ENCODE data around the gene PAX2. TPM values are rescaled to one million over a fixed set of nuclear protein-coding genes. Genes with fewer than 3 reads are reported as not detected.

Gene PAX2
- total RNA-seq, 1 donor from 2014 or later, result 17.4 TPM

DNA sequence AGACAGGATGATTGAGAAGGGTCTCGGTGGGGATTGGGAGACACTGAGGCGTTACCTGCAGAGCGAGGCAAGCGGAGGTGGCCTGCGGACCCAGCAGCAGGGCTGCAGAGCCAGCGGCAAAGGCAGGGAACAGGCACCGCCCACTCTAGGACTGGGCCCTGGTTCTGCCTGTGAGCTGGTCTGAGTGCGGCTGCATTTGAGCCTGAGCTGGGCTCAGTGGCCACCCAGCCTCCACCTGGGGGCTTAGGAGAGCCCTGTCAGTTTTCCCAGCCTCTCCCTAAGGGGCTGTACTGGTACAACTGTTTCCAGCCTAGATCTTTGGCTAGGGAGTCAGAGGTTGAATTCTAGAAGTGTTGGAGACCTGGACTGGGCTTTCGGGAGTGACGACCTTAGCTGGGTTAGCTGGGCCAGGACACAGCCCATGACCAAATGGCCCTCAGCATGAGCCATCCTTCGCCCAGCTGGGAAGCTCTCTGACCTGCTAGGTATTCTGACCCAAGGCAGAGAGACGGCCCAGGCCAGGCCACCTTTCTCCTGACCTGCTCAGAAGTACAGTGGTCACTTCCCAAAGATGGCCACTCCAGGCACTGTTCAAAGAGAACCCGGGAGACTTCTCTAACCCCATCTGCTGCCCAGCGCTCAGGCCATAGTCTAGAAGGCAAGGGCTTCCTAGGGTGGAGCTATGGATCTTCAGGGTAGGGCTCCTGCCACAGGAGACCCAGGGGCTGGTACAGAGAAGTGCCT, 64.9 kb downstream of the PAX2 start:
- Mint-ChIP-seq H3K4me3 (ENCODE audit: unreplicated experiment) (no peak overlapping the region), H3K27ac (ENCODE audit: unreplicated experiment) (no peak overlapping the region), H3K9me3 (ENCODE audit: unreplicated experiment) (no peaks in the 10 kb centered on the region), H3K4me1 (ENCODE audit: unreplicated experiment) (peaks cover 25% of the 10 kb centered on the region), H3K36me3 (ENCODE audit: low read depth, unreplicated experiment) (peaks cover 7% of the 10 kb centered on the region), H3K27me3 (ENCODE audit: unreplicated experiment) (peaks cover 6% of the 10 kb centered on the region)
- DNase-seq (ENCODE audit: low spot score), result no peak
- TF ChIP-seq, protein P1, sequence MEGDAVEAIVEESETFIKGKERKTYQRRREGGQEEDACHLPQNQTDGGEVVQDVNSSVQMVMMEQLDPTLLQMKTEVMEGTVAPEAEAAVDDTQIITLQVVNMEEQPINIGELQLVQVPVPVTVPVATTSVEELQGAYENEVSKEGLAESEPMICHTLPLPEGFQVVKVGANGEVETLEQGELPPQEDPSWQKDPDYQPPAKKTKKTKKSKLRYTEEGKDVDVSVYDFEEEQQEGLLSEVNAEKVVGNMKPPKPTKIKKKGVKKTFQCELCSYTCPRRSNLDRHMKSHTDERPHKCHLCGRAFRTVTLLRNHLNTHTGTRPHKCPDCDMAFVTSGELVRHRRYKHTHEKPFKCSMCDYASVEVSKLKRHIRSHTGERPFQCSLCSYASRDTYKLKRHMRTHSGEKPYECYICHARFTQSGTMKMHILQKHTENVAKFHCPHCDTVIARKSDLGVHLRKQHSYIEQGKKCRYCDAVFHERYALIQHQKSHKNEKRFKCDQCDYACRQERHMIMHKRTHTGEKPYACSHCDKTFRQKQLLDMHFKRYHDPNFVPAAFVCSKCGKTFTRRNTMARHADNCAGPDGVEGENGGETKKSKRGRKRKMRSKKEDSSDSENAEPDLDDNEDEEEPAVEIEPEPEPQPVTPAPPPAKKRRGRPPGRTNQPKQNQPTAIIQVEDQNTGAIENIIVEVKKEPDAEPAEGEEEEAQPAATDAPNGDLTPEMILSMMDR (IDR thresholded peaks at IDR 0.05; ENCODE audit: unreplicated experiment), result no peak

DNA sequence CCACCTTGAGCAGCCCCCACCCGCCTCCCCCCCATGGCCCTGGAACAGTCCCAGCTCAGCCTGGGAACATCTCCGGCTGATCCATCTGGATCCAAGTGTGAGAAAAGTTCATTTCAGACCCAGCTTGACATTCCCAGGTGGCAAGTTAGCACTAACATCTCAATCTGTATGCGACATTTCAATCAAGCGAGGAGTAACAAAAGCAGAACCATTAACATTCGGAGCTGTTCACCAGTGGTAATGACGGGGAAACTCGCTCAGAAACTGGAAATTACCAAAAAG, 65.4 kb downstream of the PAX2 start:
- peaks cover 30% of the 10 kb centered on the region for H3K4me1 Mint-ChIP-seq (ENCODE audit: unreplicated experiment)
- no peak overlapping the region for H3K4me3 Mint-ChIP-seq (ENCODE audit: unreplicated experiment)
- no peak for DNase-seq (ENCODE audit: low spot score)
- TF ChIP-seq, protein P1 (IDR thresholded peaks at IDR 0.05; ENCODE audit: unreplicated experiment), result no peak
- H3K36me3 Mint-ChIP-seq (ENCODE audit: low read depth, unreplicated experiment), result peaks cover 7% of the 10 kb centered on the region
- H3K27me3 Mint-ChIP-seq (ENCODE audit: unreplicated experiment), result peaks cover 6% of the 10 kb centered on the region
- H3K27ac Mint-ChIP-seq (ENCODE audit: unreplicated experiment), result no peak overlapping the region
- no peaks in the 10 kb centered on the region for H3K9me3 Mint-ChIP-seq (ENCODE audit: unreplicated experiment)

DNA sequence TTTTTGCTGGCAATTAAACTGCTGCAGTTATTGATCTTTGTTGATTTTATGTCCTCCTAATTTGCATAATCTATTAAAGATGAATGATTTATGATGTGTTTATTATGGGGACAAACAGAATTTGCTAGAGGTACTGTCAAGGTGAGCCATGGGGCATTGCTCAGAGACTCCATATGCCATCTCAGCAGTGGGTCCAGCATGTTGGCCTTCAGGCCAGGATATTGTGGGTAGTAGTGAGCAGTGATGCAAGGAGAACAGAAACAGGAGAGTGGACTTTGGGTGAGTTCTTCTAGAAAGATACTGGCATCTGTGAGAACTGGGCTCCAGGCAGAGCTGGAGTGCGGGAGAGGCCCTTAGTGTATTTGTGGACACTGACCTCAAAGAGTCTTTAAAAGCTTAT, 65.9 kb downstream of the PAX2 start:
- Mint-ChIP-seq H3K36me3 (ENCODE audit: low read depth, unreplicated experiment) (peaks cover 7% of the 10 kb centered on the region), H3K4me3 (ENCODE audit: unreplicated experiment) (no peak overlapping the region), H3K9me3 (ENCODE audit: unreplicated experiment) (no peaks in the 10 kb centered on the region), H3K27ac (ENCODE audit: unreplicated experiment) (no peak overlapping the region), H3K4me1 (ENCODE audit: unreplicated experiment) (peaks cover 35% of the 10 kb centered on the region), H3K27me3 (ENCODE audit: unreplicated experiment) (peaks cover 6% of the 10 kb centered on the region)
- DNase-seq (ENCODE audit: low spot score), result no peak
- TF ChIP-seq, protein P1 (IDR thresholded peaks at IDR 0.05; ENCODE audit: unreplicated experiment), result no peak

DNA sequence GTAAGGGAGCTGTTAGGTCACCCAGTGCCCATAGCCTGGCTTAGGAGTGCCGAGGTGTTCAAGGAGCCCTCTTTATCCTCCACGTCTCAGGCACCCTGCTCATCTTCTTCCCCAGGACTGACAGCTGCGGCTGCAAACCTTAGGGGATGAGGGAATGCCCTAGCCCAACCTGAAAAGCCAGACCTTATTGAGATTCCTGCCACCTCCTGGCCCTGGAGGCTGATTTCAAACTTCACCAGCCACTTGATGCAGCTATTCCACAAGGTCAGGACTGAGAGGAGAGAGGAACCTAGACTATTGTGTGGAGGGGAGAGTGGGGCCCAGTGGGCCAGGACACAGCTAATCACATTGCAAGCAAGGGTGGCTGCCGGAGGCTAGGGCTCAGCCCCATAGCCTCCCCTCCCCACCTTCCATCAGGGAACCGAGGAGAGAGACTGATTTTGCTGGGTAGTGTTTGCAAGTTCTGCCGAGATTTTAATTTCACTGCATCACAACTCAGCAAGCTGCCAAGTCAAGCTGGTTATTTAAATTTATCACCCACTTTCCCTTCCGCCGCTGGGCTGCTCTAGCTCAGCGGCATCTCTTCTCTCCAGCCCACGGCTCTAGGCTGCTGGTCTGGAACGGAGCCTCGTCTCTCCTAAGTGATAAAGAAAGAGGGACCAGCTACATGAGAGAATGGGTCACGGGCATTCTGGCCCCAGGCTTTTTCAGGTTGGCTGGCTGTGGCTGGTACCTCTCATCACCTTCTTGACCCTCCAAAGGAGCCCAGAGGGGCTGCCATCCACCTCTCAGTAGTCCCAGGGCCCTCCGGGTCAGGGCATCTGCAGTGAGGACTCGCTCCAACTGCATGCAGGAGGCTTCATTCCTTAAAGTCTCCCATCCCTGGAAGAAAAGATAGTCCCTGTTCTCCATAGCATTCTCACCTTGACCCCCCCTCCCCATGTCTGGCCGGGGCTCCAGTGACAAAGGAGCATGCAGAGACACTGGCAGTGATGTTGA, 66.7 kb downstream of the PAX2 start:
- H3K4me1 Mint-ChIP-seq (ENCODE audit: unreplicated experiment), result peaks cover 42% of the 10 kb centered on the region
- no peak for DNase-seq (ENCODE audit: low spot score)
- H3K9me3 Mint-ChIP-seq (ENCODE audit: unreplicated experiment), result no peaks in the 10 kb centered on the region

More for the DNA sequence above, 66.7 kb downstream of the PAX2 start:
- peaks cover 3% of the 10 kb centered on the region for H3K27me3 Mint-ChIP-seq (ENCODE audit: unreplicated experiment)
- no peak overlapping the region for H3K27ac Mint-ChIP-seq (ENCODE audit: unreplicated experiment)
- TF ChIP-seq, protein P1 (IDR thresholded peaks at IDR 0.05; ENCODE audit: unreplicated experiment), result no peak
- peaks cover 7% of the 10 kb centered on the region for H3K36me3 Mint-ChIP-seq (ENCODE audit: low read depth, unreplicated experiment)
- H3K4me3 Mint-ChIP-seq (ENCODE audit: unreplicated experiment), result no peak overlapping the region
